ENCODE data around the gene SLC6A5.

The SLC6A5 gene

DNA sequence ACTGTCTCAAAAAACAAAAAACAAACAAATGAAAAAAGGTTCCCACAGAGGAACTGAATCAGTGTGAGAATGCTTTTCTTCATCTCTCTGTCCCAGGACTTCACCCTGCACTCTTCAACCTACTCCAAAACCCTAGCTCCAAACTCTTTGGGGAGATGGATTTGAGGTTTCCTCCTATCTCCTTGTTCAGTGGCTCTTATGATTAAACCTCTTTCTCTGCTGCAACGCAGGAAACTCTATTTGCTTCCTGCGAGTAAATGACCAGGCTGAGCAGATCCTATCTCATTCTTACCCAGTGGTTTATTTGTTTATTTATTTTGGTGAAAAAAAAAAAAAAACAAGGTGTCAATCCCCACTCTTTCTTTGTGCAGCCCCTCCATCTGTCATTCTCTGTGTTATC, 12.0 kb downstream of the SLC6A5 start:
- ChIA-PET POLR2A (no interaction called here), CTCF (interaction anchor here (0.6 to 4.4 kb wide), 5 partner anchors 12 to 484 kb away, joined by 3 to 40 read pairs (median 5); no protein-coding TSS in a partner anchor)
- Histone ChIP-seq H3K27ac (ENCODE audit: extremely low read depth, low read depth, low read length) (no peak overlapping the region), H3K36me3 (ENCODE audit: control insufficient read depth in 2 of 2, insufficient read depth in 1 of 2, low read length in 2 of 2) (no peaks in the 10 kb centered on the region), H3K4me1 (ENCODE audit: control insufficient read depth, insufficient read depth, low read length) (no peaks in the 10 kb centered on the region), H3K9me3 (ENCODE audit: control insufficient read depth, insufficient read depth, low read depth, low read length) (no peaks in the 10 kb centered on the region), H3K4me3 (ENCODE audit: low read depth, low read length) (no peak overlapping the region)
- TF ChIP-seq, protein P1, sequence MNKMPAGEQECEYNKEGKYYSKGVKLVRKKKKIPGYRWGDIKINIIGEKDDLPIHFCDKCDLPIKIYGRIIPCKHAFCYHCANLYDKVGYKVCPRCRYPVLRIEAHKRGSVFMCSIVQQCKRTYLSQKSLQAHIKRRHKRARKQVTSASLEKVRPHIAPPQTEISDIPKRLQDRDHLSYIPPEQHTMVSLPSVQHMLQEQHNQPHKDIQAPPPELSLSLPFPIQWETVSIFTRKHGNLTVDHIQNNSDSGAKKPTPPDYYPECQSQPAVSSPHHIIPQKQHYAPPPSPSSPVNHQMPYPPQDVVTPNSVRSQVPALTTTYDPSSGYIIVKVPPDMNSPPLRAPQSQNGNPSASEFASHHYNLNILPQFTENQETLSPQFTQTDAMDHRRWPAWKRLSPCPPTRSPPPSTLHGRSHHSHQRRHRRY (tag by site-specific recombination; IDR thresholded peaks at IDR 0.05) = no peak
- TF ChIP-seq ZNF785 (tag by site-specific recombination; IDR thresholded peaks at IDR 0.05) (no peak), FEZF1 (tag by site-specific recombination; IDR thresholded peaks at IDR 0.05) (no peak), SALL2 (tag by site-specific recombination; IDR thresholded peaks at IDR 0.05; ENCODE audit: borderline replicate concordance) (no peak), YY2 (tag by site-specific recombination; IDR thresholded peaks at IDR 0.05) (no peak), ZFP69B (tag by site-specific recombination; IDR thresholded peaks at IDR 0.05) (no peak), ZNF548 (tag by site-specific recombination; IDR thresholded peaks at IDR 0.05) (no peak), ZNF555 (tag by site-specific recombination; conservative IDR thresholded peaks at IDR 0.05) (no peak), ZNF426 (tag by site-specific recombination; IDR thresholded peaks at IDR 0.05) (no peak), KLF16 (tag by site-specific recombination; IDR thresholded peaks at IDR 0.05) (no peak), ZBTB8A (tag by site-specific recombination; IDR thresholded peaks at IDR 0.05) (no peak), ZNF146 (tag by site-specific recombination; IDR thresholded peaks at IDR 0.05) (no peak), MEIS1 (CRISPR knock-in tag; IDR thresholded peaks at IDR 0.05; ENCODE audit: borderline replicate concordance) (no peak), BCL11B (tag by site-specific recombination; IDR thresholded peaks at IDR 0.05; ENCODE audit: low read depth) (no peak), ZBTB48 (tag by site-specific recombination; IDR thresholded peaks at IDR 0.05) (no peak), ZSCAN30 (tag by site-specific recombination; IDR thresholded peaks at IDR 0.05) (no peak)
- TF ChIP-seq, protein P2, sequence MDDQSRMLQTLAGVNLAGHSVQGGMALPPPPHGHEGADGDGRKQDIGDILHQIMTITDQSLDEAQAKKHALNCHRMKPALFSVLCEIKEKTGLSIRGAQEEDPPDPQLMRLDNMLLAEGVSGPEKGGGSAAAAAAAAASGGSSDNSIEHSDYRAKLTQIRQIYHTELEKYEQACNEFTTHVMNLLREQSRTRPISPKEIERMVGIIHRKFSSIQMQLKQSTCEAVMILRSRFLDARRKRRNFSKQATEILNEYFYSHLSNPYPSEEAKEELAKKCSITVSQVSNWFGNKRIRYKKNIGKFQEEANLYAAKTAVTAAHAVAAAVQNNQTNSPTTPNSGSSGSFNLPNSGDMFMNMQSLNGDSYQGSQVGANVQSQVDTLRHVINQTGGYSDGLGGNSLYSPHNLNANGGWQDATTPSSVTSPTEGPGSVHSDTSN (CRISPR knock-in tag; IDR thresholded peaks at IDR 0.05) = no peak
- TF ChIP-seq, protein P3, sequence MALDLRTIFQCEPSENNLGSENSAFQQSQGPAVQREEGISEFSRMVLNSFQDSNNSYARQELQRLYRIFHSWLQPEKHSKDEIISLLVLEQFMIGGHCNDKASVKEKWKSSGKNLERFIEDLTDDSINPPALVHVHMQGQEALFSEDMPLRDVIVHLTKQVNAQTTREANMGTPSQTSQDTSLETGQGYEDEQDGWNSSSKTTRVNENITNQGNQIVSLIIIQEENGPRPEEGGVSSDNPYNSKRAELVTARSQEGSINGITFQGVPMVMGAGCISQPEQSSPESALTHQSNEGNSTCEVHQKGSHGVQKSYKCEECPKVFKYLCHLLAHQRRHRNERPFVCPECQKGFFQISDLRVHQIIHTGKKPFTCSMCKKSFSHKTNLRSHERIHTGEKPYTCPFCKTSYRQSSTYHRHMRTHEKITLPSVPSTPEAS (tag by site-specific recombination; IDR thresholded peaks at IDR 0.05) = no peak
- TF ChIP-seq, protein P4, sequence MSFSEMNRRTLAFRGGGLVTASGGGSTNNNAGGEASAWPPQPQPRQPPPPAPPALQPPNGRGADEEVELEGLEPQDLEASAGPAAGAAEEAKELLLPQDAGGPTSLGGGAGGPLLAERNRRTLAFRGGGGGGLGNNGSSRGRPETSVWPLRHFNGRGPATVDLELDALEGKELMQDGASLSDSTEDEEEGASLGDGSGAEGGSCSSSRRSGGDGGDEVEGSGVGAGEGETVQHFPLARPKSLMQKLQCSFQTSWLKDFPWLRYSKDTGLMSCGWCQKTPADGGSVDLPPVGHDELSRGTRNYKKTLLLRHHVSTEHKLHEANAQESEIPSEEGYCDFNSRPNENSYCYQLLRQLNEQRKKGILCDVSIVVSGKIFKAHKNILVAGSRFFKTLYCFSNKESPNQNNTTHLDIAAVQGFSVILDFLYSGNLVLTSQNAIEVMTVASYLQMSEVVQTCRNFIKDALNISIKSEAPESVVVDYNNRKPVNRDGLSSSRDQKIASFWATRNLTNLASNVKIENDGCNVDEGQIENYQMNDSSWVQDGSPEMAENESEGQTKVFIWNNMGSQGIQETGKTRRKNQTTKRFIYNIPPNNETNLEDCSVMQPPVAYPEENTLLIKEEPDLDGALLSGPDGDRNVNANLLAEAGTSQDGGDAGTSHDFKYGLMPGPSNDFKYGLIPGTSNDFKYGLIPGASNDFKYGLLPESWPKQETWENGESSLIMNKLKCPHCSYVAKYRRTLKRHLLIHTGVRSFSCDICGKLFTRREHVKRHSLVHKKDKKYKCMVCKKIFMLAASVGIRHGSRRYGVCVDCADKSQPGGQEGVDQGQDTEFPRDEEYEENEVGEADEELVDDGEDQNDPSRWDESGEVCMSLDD (tag by site-specific recombination; IDR thresholded peaks at IDR 0.05) = no peak
- TF ChIP-seq, protein P5, sequence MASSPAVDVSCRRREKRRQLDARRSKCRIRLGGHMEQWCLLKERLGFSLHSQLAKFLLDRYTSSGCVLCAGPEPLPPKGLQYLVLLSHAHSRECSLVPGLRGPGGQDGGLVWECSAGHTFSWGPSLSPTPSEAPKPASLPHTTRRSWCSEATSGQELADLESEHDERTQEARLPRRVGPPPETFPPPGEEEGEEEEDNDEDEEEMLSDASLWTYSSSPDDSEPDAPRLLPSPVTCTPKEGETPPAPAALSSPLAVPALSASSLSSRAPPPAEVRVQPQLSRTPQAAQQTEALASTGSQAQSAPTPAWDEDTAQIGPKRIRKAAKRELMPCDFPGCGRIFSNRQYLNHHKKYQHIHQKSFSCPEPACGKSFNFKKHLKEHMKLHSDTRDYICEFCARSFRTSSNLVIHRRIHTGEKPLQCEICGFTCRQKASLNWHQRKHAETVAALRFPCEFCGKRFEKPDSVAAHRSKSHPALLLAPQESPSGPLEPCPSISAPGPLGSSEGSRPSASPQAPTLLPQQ (tag by site-specific recombination; IDR thresholded peaks at IDR 0.05) = no peak
